SJSA1 (cell line): ENCODE results near the gene GLRA1. TPM values are rescaled to one million over a fixed set of nuclear protein-coding genes. Genes with fewer than 3 reads are reported as not detected.

ENCODE experiments used
- DNase-seq, 2 experiments: peaks; one replicate each; pipeline ENCODE4 v3.0.0-alpha.2; 2015 to 2020; ENCODE audit warnings: low spot score in 2 of 2, low read depth in 1 of 2
- H3K27ac ChIP-seq: fragments of 250-450 bp; sonication (Bioruptor Pico); 2 replicates; pipeline ENCODE4 v1.5.1; 2020; ENCODE audit warnings: mild to moderate bottlenecking, moderate library complexity
- H3K27me3 ChIP-seq: fragments of 250-450 bp; sonication (Bioruptor Pico); replicated peaks from 2 replicates; pipeline ENCODE4 v1.5.1; 2020; ENCODE audit warnings: mild to moderate bottlenecking, moderate library complexity
- H3K36me3 ChIP-seq: fragments of 250-450 bp; sonication (Bioruptor Pico); 2 replicates; pipeline ENCODE4 v1.5.1; 2020; ENCODE audit warnings: mild to moderate bottlenecking
- H3K4me1 ChIP-seq: fragments of 250-450 bp; sonication (Bioruptor Pico); replicated peaks from 2 replicates; pipeline ENCODE4 v1.6.1; 2021; ENCODE audit warnings: mild to moderate bottlenecking
- H3K4me3 ChIP-seq: fragments of 250-450 bp; sonication (Bioruptor Pico); 2 replicates; pipeline ENCODE4 v1.5.1; 2020; ENCODE audit warnings: mild to moderate bottlenecking
- H3K9me3 ChIP-seq: fragments of 250-450 bp; sonication (Bioruptor Pico); replicated peaks from 2 replicates; pipeline ENCODE4 v1.5.1; 2020; ENCODE audit warnings: mild to moderate bottlenecking
- total RNA-seq: library from RNA; depleted of rRNA; stranded (reverse); fragments of >200 nt; shearing (Covaris generic); gene quantifications from 2 replicates; pipeline ENCODE4 v1.2.3, GENCODE V29; 2014

The GLRA1 gene
- total RNA-seq, 1 experiment from 2014 or later: not detected

- Histone ChIP-seq H3K4me1 (no peaks in the 10 kb centered on the region), H3K27ac (no peak overlapping the region)
- no peak for DNase-seq
These were observed 111.8 kb downstream of the GLRA1 start for GRCh38 chr5:151812757-151813309.

DNA sequence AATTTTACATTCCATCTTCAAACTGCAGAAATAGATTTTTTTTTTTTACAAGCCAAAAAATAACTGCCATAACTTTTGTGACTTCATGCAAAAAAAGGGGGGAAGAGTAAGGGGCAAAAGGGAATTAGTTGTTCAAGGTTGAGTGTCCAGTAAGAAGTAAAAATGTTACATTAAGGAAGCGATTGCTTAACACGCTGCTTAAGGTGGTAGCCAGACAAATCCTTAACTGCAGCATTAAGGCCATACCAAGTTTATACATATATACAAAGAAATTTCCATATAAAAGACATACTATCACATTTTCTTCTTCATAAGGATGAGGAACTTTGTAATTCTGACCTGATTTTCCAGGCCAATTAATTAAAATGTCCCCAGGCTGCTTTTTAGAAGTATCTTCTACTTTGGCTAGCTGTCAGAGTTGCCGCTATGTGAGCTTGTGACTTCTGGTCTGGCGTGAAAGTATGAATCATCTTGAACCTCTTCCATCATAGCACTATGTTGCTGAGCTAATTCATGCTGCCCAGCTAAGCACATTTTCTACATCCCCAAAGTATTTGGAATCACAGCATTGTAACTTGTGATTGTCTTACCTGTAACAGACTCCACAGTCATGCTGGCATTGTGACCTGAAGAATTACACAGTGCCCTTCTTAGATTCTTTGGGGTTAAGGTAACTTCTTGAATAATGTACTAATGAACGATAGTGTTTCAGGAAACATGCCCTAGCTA, 112.9 kb downstream of the GLRA1 start:
- H3K27me3 ChIP-seq: no peaks in the 10 kb centered on the region
- no peak overlapping the region for H3K4me3 ChIP-seq
- H3K27ac ChIP-seq: no peak overlapping the region
- no peaks in the 10 kb centered on the region for H3K9me3 ChIP-seq
- H3K4me1 ChIP-seq: no peaks in the 10 kb centered on the region
- DNase-seq: no peak
- peaks cover 97% of the 10 kb centered on the region for H3K36me3 ChIP-seq

More at GRCh38 chr5:151812757-151813309, 111.8 kb downstream of the GLRA1 start:
- Histone ChIP-seq H3K9me3 (no peaks in the 10 kb centered on the region), H3K27me3 (no peaks in the 10 kb centered on the region), H3K4me3 (no peak overlapping the region), H3K36me3 (peaks cover 90% of the 10 kb centered on the region)

DNA sequence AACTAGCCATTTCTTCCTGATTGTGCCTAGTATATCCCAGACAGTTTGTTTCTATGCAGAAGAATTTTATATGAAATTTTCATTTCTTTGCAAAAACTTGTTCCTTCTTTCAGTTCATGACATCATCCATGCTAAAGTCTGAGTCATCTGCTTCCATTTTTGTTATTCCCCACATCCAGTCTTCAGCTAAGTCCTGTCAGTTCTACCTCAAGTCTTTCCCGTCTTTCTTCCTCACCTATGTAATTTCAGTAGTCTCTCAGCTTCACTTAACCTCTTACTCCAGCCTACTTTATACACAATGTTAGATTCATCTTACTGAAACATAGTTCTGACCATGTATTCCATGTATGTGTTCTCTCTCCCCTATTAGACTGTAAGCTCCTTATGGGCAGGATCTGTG, 113.8 kb downstream of the GLRA1 start:
- H3K36me3 ChIP-seq: peaks cover 95% of the 10 kb centered on the region

GRCh38 chr5:151810449-151810848, 114.2 kb downstream of the GLRA1 start:
- Histone ChIP-seq H3K36me3 (peaks cover 96% of the 10 kb centered on the region), H3K27ac (no peak overlapping the region), H3K27me3 (no peaks in the 10 kb centered on the region), H3K4me1 (no peaks in the 10 kb centered on the region), H3K9me3 (no peaks in the 10 kb centered on the region), H3K4me3 (no peak overlapping the region)
- DNase-seq: no peak

More for the DNA sequence above, 113.8 kb downstream of the GLRA1 start:
- DNase-seq: no peak
- Histone ChIP-seq H3K27me3 (no peaks in the 10 kb centered on the region), H3K4me1 (no peaks in the 10 kb centered on the region), H3K27ac (no peak overlapping the region), H3K9me3 (no peaks in the 10 kb centered on the region), H3K4me3 (no peak overlapping the region)

- Histone ChIP-seq H3K9me3 (no peaks in the 10 kb centered on the region), H3K27me3 (no peaks in the 10 kb centered on the region), H3K4me3 (no peak overlapping the region), H3K36me3 (peaks cover 95% of the 10 kb centered on the region), H3K4me1 (peaks cover 3% of the 10 kb centered on the region), H3K27ac (no peak overlapping the region)
- DNase-seq: no peak
These were observed 116.0 kb downstream of the GLRA1 start for GRCh38 chr5:151808451-151809169.

- no peaks in the 10 kb centered on the region for H3K9me3 ChIP-seq
- no peaks in the 10 kb centered on the region for H3K27me3 ChIP-seq
- H3K36me3 ChIP-seq: peaks cover 95% of the 10 kb centered on the region
- no peak overlapping the region for H3K27ac ChIP-seq
- DNase-seq: no peak
- H3K4me3 ChIP-seq: no peak overlapping the region
- peaks cover 17% of the 10 kb centered on the region for H3K4me1 ChIP-seq
These were observed 119.0 kb downstream of the GLRA1 start for GRCh38 chr5:151805414-151806223.

GRCh38 chr5:151800532-151800931, 124.1 kb downstream of the GLRA1 start:
- Histone ChIP-seq H3K4me1 (peaks cover 17% of the 10 kb centered on the region), H3K27me3 (no peaks in the 10 kb centered on the region), H3K36me3 (peaks cover 97% of the 10 kb centered on the region), H3K4me3 (no peak overlapping the region), H3K27ac (no peak overlapping the region), H3K9me3 (no peaks in the 10 kb centered on the region)
- DNase-seq: no peak

- no peaks in the 10 kb centered on the region for H3K27me3 ChIP-seq
- H3K9me3 ChIP-seq: no peaks in the 10 kb centered on the region
- no peak for DNase-seq
- peaks cover 17% of the 10 kb centered on the region for H3K4me1 ChIP-seq
- no peak overlapping the region for H3K4me3 ChIP-seq
- peaks cover 99% of the 10 kb centered on the region for H3K36me3 ChIP-seq
- H3K27ac ChIP-seq: no peak overlapping the region
These were observed 125.2 kb downstream of the GLRA1 start for GRCh38 chr5:151799407-151799806.

DNA sequence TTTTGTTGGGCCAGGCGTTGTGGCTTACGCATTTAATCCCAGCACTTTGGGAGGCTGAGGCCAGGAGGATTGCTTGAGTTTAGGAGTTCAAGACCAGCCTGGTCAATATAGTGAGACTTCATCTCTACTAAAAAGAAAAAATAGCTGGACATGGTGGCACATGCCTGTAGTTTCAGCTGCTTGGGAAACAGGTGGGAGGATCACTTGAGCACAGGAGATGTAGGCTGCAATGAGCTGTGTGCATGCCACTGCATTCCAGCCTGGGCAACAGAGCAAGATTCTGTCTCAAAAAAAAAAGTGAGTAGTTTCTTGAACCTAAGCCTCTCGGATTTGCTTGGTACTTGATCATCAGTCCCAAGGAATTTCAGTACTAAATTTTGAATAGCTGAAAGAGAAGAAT, 126.0 kb downstream of the GLRA1 start:
- no peak overlapping the region for H3K4me3 ChIP-seq
- no peak overlapping the region for H3K27ac ChIP-seq
- H3K36me3 ChIP-seq: peaks cover 99% of the 10 kb centered on the region
- H3K4me1 ChIP-seq: peaks cover 14% of the 10 kb centered on the region
- no peaks in the 10 kb centered on the region for H3K9me3 ChIP-seq
- no peaks in the 10 kb centered on the region for H3K27me3 ChIP-seq
- DNase-seq: no peak

DNA sequence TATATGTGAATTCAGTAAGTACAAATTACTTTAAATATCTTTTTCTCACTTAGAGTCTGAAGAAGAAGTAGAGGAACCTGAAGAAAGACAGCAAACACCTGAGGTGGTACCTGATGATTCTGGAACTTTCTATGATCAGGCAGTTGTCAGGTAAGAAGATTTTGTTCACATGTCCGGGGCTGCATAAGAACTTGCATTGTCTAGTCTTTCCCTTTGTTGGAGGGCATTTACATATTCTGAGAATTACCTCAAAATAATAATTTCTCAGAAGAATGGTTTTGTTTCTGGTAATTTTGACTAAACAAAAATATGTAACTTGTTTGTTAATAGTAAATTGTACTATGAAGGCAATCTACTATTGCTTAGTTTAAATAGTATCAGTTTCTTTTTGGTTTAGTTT, 129.2 kb downstream of the GLRA1 start:
- no peak overlapping the region for H3K4me3 ChIP-seq
- H3K9me3 ChIP-seq: no peaks in the 10 kb centered on the region
- peaks cover 99% of the 10 kb centered on the region for H3K36me3 ChIP-seq
- no peaks in the 10 kb centered on the region for H3K4me1 ChIP-seq
- DNase-seq: no peak
- no peaks in the 10 kb centered on the region for H3K27me3 ChIP-seq
- H3K27ac ChIP-seq: no peak overlapping the region

DNA sequence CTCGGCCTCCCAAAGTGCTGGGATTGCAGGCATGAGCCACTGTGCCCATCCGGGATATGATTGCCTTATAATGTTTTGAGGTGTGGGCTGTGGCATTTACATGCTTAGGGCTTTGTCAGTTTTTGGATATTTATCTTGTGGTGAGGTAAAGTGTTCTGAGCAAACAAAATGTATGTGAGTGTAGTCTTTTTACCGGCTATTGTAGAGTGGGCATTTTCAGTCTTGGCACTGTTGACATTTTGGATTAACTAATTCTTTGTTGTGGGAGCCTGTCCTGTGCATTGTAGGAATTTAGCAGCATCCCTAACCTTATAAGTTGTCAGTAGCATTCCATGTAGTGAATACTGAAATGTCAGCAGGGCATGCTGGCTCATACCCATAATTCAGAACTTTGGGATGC, 131.3 kb downstream of the GLRA1 start:
- H3K4me3 ChIP-seq: no peak overlapping the region
- H3K4me1 ChIP-seq: no peaks in the 10 kb centered on the region
- peaks cover 99% of the 10 kb centered on the region for H3K36me3 ChIP-seq
- H3K27ac ChIP-seq: no peak overlapping the region
- no peak for DNase-seq
- H3K27me3 ChIP-seq: no peaks in the 10 kb centered on the region
- no peaks in the 10 kb centered on the region for H3K9me3 ChIP-seq

DNA sequence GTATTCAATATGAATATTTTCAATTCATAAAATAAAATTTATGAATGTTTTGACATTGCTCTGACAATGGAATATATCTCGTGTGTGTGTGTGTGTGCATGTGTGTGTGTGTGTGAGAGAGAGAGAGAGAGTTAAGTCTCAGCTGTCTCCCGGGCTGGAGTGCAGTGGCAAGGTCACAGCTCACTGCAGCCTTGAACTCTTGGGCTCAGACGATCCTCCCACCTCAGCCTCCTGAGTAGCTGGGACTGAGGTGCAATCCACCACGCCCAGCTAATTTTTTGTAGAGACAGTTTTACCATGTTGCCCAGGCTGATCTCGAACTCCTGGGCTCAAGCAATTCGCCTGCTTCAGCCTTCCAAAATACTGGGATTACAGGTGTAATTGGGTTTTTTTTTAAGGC, 136.8 kb downstream of the GLRA1 start:
- Histone ChIP-seq H3K4me3 (no peak overlapping the region), H3K9me3 (no peaks in the 10 kb centered on the region), H3K27ac (no peak overlapping the region), H3K36me3 (peaks cover 62% of the 10 kb centered on the region), H3K4me1 (no peaks in the 10 kb centered on the region), H3K27me3 (no peaks in the 10 kb centered on the region)
- no peak for DNase-seq

DNA sequence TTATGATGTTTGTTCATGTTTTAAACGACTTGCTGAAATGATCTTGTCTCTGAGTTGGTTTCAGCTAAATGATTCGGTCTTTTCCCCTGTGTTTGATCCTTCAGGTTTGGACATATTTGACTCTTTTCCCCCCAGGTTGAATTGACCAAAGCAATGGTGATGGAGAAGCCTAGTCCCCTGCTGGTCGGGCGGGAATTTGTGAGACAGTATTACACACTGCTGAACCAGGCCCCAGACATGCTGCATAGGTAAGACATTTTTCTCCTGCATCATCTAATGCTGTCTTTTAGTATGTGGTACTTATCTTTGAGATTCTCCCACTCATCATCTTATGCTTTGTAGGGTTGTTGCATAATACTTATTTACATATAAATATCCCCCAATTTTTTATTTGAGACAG, 138.2 kb downstream of the GLRA1 start:
- no peaks in the 10 kb centered on the region for H3K9me3 ChIP-seq
- no peak overlapping the region for H3K4me3 ChIP-seq
- H3K27ac ChIP-seq: no peak overlapping the region
- no peak for DNase-seq
- H3K4me1 ChIP-seq: 0 out of 2 replicates have a peak, but pooled peaks cover 1% of the 10 kb centered on the region
- H3K27me3 ChIP-seq: no peaks in the 10 kb centered on the region
- peaks cover 51% of the 10 kb centered on the region for H3K36me3 ChIP-seq
